ENCODE results near the gene TINAGL1. TPM values are rescaled to one million over a fixed set of nuclear protein-coding genes. Genes with fewer than 3 reads are reported as not detected.

The TINAGL1 gene
- total RNA-seq, 1 donor from 2014 or later: not detected

DNA sequence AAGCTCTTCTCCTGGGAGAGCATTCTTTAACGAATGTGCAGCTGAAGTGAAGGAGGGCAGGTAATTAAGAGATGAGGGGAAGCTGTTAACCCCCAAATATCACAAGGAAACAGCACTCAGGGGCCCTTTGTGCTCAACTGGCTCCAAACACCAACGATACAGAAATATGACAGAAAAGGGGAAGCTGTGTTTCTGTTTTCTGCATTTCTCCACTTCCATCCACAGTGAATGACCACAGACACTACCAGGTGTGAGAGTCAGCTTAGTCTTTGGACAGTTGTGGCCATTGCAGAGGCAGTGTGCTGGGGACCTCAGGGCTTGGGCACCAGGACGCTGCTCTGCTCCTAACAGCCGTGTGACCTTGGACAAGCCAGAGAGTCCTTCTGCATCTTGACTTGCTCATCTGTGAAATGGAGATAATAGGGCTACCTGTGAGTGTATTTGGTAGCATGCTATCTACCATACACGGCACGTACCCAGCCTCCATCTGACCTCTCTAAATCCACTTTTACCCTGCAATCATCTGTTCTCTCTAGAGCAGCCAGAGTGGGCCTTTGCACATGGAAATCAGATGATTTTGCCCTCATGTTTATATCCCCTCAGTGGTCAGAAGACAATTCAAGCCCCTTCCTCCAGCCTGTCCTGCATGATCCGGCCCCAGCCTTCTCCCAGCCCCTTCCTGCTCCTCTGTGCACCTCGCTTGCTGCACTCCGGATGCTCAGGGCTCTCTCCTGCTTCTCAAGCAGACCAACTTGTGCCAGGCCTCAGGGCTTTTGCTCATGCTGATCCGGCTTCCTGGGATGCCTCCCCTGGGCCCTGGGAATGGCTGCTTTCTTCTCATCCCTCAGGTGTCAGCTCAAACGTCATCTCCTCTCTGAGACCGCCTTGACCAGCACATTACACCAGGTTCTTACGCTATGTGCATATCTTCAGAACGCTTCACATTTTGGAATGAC is 4.7 kb upstream of the TINAGL1 start:
- H3K4me3 Mint-ChIP-seq (ENCODE audit: low read depth): no peak overlapping the region
- no peaks in the 10 kb centered on the region for H3K9me3 Mint-ChIP-seq
- no peak overlapping the region for H3K27ac Mint-ChIP-seq
- H3K36me3 Mint-ChIP-seq (ENCODE audit: low read depth): no peaks in the 10 kb centered on the region
- peaks cover 4% of the 10 kb centered on the region for H3K4me1 Mint-ChIP-seq (ENCODE audit: low read depth)
- intact Hi-C loops (cut with micrococcal nuclease): no loop called here
- peaks cover 12% of the 10 kb centered on the region for H3K27me3 Mint-ChIP-seq (ENCODE audit: low read depth)
- DNase-seq (ENCODE audit: low spot score): no peak

DNA sequence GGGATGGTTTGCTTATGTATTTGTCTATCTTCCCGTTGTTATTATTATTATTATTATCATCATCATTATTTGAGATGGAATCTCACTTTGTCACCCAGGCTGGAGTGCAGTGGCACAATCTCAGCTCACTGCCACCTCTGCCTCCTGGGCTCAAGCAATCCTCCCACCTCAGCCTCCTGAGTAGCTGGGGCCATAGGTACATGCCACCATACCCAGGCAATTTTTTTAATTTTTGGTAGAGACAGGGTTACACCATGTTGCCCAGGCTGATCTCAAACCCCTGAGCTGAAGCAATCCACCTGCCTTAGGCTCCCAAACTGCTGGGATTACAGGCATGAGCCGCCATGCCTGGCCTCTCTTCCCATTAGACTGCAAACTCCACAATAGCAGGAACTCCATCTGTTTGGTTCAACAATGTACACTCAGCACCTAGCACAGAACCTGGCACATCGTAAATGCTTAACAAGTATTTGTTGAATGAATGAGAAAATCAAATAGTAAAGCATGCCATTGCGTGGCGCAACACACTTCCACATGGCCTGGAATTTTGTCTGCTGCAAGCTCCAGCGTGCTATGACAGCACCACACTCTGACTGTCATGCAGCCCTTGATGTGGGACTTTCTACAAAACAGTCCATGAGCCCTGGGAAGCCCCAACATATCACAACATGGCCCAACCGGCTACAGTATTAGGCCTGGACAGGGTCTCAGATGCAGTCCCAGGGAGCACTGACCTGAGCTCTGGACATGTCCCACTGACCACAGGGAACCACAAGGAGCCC is 3.8 kb upstream of the TINAGL1 start:
- no peak for DNase-seq (ENCODE audit: low spot score)
- intact Hi-C loops (cut with micrococcal nuclease): no loop called here
- H3K9me3 Mint-ChIP-seq: no peaks in the 10 kb centered on the region
- H3K4me1 Mint-ChIP-seq (ENCODE audit: low read depth): peaks cover 4% of the 10 kb centered on the region
- no peaks in the 10 kb centered on the region for H3K36me3 Mint-ChIP-seq (ENCODE audit: low read depth)
- no peak overlapping the region for H3K27ac Mint-ChIP-seq
- no peak overlapping the region for H3K4me3 Mint-ChIP-seq (ENCODE audit: low read depth)
- H3K27me3 Mint-ChIP-seq (ENCODE audit: low read depth): peaks cover 15% of the 10 kb centered on the region

DNA sequence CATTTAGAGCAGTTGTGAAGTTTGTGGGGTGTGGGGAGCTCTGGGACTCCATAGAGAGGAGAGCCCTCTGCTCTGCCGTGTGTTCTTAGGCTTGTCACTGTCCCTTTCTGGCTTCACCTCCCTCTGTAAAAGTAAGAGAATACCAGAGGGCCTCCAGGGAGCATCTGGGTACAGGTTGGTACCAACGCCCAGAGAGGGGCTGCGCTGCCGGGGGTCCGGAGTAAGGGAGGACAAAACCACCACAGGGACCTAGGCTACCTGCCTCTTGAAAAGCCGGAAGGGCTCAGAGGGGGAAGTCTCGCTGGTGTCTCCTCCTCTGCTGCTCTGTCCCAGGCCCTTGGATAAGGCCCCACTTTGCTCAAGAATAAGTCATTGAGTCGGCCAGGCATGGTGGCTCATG is 3.1 kb upstream of the TINAGL1 start:
- peaks cover 15% of the 10 kb centered on the region for H3K27me3 Mint-ChIP-seq (ENCODE audit: low read depth)
- H3K9me3 Mint-ChIP-seq: no peaks in the 10 kb centered on the region
- H3K27ac Mint-ChIP-seq: no peak overlapping the region
- peaks cover 4% of the 10 kb centered on the region for H3K4me1 Mint-ChIP-seq (ENCODE audit: low read depth)
- no peak for DNase-seq (ENCODE audit: low spot score)
- intact Hi-C loops (cut with micrococcal nuclease): no loop called here
- no peak overlapping the region for H3K4me3 Mint-ChIP-seq (ENCODE audit: low read depth)
- H3K36me3 Mint-ChIP-seq (ENCODE audit: low read depth): no peaks in the 10 kb centered on the region

DNA sequence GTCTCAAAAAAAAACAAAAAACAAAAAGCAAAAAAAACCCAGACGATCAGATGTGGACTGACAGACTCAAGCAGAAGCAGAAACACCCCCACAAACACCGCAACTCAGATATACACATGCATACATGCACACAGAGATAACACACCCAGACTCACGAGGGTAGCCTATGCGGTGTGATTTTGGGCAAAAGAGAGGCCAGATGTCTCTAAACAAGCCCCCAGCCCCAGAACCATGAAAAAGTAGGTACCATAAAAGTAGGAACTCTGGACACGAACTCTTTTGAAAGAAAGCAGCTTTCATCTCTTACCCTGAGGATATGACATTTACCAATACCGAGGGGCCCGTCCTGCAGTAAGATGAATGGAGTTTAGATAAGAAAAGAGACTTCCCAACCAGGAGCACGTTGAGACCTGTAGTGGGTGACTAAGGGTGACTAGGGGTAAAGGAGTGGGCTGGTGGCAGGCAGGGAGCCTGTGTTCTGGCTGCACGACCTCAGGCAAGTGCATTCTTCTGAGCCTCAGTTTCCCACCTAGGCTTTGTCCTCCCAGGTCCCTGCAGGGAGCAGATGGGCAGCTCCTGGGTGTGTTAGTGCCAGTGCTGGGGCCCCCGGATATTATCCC is 1.5 kb upstream of the TINAGL1 start:
- no peak overlapping the region for H3K4me3 Mint-ChIP-seq (ENCODE audit: low read depth)
- DNase-seq (ENCODE audit: low spot score): no peak
- H3K36me3 Mint-ChIP-seq (ENCODE audit: low read depth): no peaks in the 10 kb centered on the region
- peaks cover 4% of the 10 kb centered on the region for H3K4me1 Mint-ChIP-seq (ENCODE audit: low read depth)
- intact Hi-C loops (cut with micrococcal nuclease): no loop called here
- peaks cover 12% of the 10 kb centered on the region for H3K27me3 Mint-ChIP-seq (ENCODE audit: low read depth)
- no peaks in the 10 kb centered on the region for H3K9me3 Mint-ChIP-seq
- H3K27ac Mint-ChIP-seq: no peak overlapping the region

DNA sequence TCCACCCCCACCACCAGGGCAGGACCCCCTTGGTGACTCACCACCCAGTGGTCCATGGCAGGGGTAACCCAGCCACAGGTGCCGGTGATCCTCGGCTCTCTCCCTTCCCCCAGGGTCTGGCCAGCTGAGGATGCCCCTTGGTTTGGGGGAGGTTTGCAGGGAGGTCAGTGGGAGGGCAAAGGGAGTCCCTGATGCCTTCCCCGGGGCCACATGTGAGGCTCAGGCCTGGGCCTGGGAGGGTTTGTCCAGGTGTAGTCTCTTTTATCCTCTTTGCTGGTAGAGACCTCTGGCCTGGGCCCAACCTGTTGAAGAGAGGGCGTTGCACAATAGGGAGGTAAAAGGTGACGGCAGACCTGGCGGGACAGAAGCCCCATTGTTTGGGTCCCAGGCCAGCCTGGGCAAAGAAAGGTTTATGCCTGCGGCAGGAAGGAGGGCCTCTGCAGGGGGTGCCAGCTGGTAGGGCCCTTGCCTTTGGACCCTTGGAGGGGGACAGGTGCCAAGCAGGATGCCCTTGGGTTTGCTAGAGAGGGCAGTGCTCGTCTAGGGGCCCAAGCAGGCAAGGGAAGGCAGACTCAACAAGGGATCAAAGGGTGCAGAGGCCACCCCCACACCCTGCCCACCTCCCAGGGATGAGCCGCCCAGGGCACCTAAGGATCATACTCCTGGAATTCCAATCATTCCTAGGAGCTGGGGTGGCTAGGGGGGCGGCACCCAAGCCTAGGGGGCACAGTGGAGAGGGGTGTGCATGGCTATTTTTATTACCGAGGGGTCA is 760 bp upstream of the TINAGL1 start:
- no peaks in the 10 kb centered on the region for H3K36me3 Mint-ChIP-seq (ENCODE audit: low read depth)
- H3K27ac Mint-ChIP-seq: no peak overlapping the region
- DNase-seq (ENCODE audit: low spot score): no peak
- H3K27me3 Mint-ChIP-seq (ENCODE audit: low read depth): peaks cover 12% of the 10 kb centered on the region
- H3K9me3 Mint-ChIP-seq: no peaks in the 10 kb centered on the region
- no peak overlapping the region for H3K4me3 Mint-ChIP-seq (ENCODE audit: low read depth)
- intact Hi-C loops (cut with micrococcal nuclease): no loop called here
- peaks cover 4% of the 10 kb centered on the region for H3K4me1 Mint-ChIP-seq (ENCODE audit: low read depth)

DNA sequence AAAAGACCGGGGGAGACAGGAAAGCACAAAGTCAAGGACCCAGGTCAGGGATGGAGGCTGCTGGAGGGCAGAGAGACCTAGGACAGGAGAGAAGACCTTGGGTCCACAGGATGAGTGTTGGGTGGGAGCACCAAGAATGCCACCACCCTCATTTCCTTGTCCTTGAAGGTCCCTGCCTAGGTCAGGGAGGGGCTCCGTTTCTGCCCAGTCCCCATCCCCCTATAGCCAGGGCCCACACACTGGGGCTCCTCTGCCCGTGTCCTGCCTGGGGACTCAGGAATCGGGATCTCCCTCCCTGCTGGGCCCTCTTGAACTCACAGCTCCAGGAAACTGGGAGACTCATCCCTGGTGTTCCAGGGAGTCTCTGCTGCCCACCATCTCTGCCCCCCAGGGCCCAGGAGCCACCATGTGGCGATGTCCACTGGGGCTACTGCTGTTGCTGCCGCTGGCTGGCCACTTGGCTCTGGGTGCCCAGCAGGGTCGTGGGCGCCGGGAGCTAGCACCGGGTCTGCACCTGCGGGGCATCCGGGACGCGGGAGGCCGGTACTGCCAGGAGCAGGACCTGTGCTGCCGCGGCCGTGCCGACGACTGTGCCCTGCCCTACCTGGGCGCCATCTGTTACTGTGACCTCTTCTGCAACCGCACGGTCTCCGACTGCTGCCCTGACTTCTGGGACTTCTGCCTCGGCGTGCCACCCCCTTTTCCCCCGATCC is 584 bp downstream of the TINAGL1 start:
- peaks cover 7% of the 10 kb centered on the region for H3K27me3 Mint-ChIP-seq (ENCODE audit: low read depth)
- no peak overlapping the region for H3K27ac Mint-ChIP-seq
- H3K9me3 Mint-ChIP-seq: no peaks in the 10 kb centered on the region
- H3K4me1 Mint-ChIP-seq (ENCODE audit: low read depth): peaks cover 4% of the 10 kb centered on the region
- no peak for DNase-seq (ENCODE audit: low spot score)
- intact Hi-C loops (cut with micrococcal nuclease): no loop called here
- H3K36me3 Mint-ChIP-seq (ENCODE audit: low read depth): no peaks in the 10 kb centered on the region
- H3K4me3 Mint-ChIP-seq (ENCODE audit: low read depth): no peak overlapping the region

DNA sequence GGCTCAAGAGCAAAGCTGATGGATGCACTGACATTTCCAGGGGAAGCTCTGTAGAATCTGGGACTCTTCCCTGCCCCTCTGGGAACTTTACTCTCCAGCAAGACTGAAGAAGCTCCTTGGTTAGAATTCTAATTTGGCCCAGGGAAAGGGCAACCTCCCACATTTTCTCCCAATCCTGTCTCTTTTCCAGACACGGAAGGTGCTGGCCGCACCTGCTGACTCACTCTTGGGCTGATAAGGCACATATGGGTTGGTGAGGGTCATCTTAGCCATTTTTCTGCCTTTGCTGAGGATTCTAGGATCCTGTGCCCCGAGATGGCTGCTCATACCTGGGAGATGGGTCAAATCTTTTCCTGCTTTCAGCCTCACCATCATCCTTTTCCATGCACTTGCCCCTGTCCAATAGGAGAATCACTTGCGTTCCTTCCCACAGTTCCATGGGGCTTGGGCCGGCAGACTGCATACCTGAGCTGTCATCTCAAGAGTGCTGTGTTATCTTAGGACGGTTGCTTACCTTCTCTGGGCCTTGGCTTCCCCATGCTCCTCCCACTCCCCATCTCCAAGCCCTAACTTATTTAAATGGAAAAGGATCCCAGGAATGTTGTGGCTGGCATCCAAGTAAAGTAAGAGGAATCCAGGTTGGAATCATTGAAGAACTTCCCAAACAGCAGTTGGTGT is 1.3 kb downstream of the TINAGL1 start:
- Mint-ChIP-seq H3K27ac (no peak overlapping the region), H3K4me1 (ENCODE audit: low read depth) (peaks cover 4% of the 10 kb centered on the region), H3K9me3 (no peaks in the 10 kb centered on the region), H3K27me3 (ENCODE audit: low read depth) (peaks cover 7% of the 10 kb centered on the region), H3K4me3 (ENCODE audit: low read depth) (no peak overlapping the region), H3K36me3 (ENCODE audit: low read depth) (no peaks in the 10 kb centered on the region)
- DNase-seq (ENCODE audit: low spot score): no peak
- intact Hi-C loops (cut with micrococcal nuclease): no loop called here

DNA sequence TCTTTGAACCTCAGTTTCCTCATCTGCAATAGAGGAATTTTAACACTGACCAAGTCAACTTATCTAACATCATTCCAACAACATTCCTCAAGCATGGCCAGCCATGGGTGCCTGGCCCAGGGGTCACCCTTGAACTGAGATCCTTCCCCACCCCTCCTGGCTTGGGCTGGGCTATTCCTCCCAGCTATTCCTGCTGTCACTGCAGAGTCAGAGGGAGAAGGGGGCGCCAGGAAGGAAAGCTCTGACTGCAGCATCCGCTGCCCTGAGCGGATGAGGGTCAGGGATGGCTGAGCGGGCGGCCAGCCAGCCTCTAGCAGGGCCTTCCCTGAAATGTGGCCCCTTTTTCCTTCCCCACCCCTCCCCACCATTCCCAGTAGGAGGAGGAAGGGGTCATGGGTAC is 3.1 kb downstream of the TINAGL1 start:
- Mint-ChIP-seq H3K4me1 (ENCODE audit: low read depth) (peaks cover 2% of the 10 kb centered on the region), H3K9me3 (no peaks in the 10 kb centered on the region), H3K36me3 (ENCODE audit: low read depth) (no peaks in the 10 kb centered on the region), H3K27me3 (ENCODE audit: low read depth) (peaks cover 5% of the 10 kb centered on the region), H3K4me3 (ENCODE audit: low read depth) (no peak overlapping the region), H3K27ac (no peak overlapping the region)
- intact Hi-C loops (cut with micrococcal nuclease): no loop called here
- DNase-seq (ENCODE audit: low spot score): no peak

DNA sequence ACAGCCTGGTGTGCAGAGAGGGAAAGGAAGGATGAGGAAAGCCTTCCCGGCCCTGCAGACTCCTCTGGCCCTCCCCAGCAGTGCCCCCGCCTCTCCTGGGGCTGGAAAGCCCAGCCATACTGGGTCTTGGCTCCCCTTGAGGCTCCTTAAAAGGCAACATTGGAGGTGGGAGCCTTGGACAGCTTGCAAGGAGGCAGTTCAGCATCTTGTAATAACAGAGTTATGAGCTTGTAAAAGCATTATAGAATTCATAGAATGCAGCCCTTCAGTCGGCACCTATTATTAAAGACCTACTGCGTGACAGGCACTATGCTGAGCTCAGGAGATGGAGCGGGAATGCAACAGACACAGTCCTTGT is 4.2 kb downstream of the TINAGL1 start:
- Mint-ChIP-seq H3K27me3 (ENCODE audit: low read depth) (peaks cover 5% of the 10 kb centered on the region), H3K36me3 (ENCODE audit: low read depth) (no peaks in the 10 kb centered on the region), H3K4me3 (ENCODE audit: low read depth) (no peak overlapping the region), H3K27ac (no peak overlapping the region), H3K9me3 (no peaks in the 10 kb centered on the region), H3K4me1 (ENCODE audit: low read depth) (peaks cover 2% of the 10 kb centered on the region)
- intact Hi-C loops (cut with micrococcal nuclease): no loop called here
- DNase-seq (ENCODE audit: low spot score): no peak

DNA sequence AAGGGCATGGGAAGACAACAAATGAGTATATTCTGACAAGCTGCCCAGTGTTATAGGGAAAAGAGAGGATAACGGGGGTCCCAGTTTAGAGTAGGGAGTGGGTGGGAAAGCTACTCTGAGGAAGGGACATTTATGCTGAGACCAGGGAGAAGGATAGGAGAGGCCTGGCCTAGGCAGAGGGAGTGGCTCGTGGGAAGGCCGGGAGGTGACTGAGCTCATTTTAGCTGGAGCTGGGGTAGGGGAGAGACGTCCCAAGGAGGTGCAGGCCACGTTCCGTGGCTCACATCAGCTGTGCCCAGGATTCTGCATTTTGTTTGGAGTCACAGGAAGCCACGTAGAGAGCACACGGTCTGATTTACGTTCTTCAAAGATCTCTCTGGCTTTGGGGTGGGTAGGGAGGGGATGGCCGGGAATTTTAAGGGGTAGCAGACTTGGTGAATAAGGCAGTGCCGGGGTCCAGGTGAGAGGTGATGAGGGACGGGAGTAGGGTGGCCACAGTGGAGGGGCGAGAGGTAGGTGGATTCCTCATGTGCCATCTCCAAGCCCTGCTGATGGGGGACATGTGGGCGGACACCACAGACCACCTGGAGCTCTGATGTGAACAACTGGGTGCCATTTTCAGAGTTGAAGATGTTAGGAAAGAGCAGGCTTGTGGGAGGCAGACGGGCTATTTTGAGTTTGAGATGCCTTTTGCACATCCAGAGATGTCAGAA is 4.7 kb downstream of the TINAGL1 start:
- Mint-ChIP-seq H3K4me3 (ENCODE audit: low read depth) (no peak overlapping the region), H3K27me3 (ENCODE audit: low read depth) (peaks cover 5% of the 10 kb centered on the region), H3K9me3 (no peaks in the 10 kb centered on the region), H3K36me3 (ENCODE audit: low read depth) (no peaks in the 10 kb centered on the region), H3K4me1 (ENCODE audit: low read depth) (peaks cover 2% of the 10 kb centered on the region), H3K27ac (no peak overlapping the region)
- intact Hi-C loops (cut with micrococcal nuclease): no loop called here
- no peak for DNase-seq (ENCODE audit: low spot score)
